Measurements from ENCODE around the gene RBBP9.
"Not testable (repeated sequence)": the region's sequence is repeated elsewhere in the genome, so short reads cannot be mapped to it uniquely, and the experiment has no call there.

Gene RBBP9

DNA sequence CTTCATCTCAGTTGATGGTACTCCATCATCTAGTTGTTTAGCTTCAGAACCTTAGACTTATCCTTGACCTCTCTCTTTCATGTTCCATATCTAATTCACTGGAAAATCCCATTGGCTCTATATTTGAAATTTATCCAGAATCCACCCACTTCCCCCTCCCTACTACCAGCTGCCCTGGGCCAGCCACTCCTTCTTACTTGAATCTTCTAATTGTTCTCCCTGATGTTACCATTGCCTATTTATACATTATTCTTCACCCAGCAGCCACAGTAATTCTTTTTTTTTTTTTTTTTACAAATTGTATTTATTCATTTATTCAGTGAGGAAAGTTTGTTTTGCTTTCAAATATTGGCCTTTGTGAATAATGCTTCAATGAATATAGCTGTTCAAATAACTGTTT lies 18.9 kb upstream of the RBBP9 start:
- no peak for DNase-seq
- TF ChIP-seq POLR2A (IDR thresholded peaks at IDR 0.05; ENCODE audit: low read length), result no peak
- TF ChIP-seq GATA1 (IDR thresholded peaks at IDR 0.05; ENCODE audit: low read depth, low read length), result no peak

DNA sequence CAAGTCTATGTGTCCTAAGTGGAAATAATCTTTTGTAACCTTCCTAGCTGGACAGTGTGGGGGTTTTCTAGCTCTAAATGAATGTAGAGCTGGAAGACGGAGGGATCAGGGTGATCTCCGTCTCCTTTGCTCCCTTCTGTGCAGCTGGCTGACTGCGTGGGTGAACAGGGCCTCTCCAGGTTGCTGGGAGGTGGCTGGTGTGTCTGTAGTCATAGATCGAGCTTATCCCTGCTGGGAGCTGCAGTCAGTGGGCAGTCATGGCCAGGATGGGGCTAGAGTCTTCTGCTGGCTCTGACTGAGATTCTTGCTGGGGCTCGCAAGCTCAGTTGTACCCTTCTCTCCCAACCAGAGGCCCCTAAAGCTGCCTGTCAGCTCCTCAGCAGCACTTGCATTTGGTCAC lies 17.1 kb upstream of the RBBP9 start:
- DNase-seq, result no peak
- TF ChIP-seq GATA1 (IDR thresholded peaks at IDR 0.05; ENCODE audit: low read depth, low read length) (no peak), POLR2A (IDR thresholded peaks at IDR 0.05; ENCODE audit: low read length) (no peak)

GRCh38 chr20:18513208-18513607 lies 16.2 kb upstream of the RBBP9 start:
- TF ChIP-seq GATA1 (IDR thresholded peaks at IDR 0.05; ENCODE audit: low read depth, low read length) (no peak), POLR2A (IDR thresholded peaks at IDR 0.05; ENCODE audit: low read length) (no peak)
- DNase-seq, result no peak

- TF ChIP-seq GATA1 (IDR thresholded peaks at IDR 0.05; ENCODE audit: low read depth, low read length), result no peak
- no peak for TF ChIP-seq POLR2A (IDR thresholded peaks at IDR 0.05; ENCODE audit: low read length)
- DNase-seq, result no peak
Observed at GRCh38 chr20:18511571-18511970, 14.5 kb upstream of the RBBP9 start.

DNA sequence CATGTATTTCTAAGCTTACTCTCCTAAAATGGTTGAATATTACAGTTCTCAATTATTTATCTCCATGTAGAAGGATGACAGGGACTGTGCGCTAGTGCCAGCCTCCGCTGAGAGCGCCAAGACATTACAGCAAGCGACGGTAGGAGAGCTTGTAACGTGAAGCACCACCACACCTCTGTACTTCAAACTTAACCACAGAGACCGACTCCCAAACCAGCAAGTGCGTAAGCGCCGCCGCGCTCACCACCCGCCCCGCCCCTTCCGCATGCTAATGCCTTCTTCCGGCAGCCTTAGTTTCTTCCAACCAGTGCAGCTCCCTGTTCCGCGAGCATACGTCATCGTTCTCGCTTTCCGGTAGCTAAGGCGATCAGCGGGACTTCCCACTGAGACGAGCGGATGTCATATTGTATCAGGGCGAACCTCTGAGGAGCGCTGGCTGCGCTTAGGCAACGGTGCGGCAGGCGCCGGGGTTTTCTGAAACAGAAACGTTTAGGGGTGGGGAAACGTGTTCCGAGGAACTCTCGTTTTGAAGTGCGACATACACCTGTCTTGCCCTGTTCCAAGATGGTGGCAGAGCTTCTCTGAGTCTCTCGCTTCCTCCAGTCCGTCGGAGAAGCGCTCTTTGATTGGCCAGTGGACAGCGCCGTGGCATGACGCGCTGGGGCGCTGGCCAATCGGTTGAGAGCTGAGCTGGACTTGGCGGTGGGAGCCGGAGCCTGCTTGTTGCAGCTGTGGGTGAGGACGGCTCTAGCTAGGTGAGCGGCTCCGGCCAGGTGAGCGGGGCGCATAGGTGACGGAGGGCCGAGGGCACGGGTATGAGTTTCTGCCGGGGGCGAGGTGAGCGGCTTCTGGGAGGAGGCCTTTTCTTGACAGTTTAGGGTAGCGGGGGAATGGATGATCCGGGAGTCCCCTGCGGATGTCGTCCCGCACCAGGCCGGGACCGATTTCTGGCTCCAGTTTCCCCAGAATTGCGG lies 10.5 kb upstream of the RBBP9 start, which contains the start of gene SEC23B:
Gene SEC23B (plus strand): TSS at position 723 of the 974 bp plus-strand sequence. CDS start 2,896 bp downstream, outside the sequence.
- no peak for TF ChIP-seq GATA1 (IDR thresholded peaks at IDR 0.05; ENCODE audit: low read depth, low read length)
- peak; percentile 98 for TF ChIP-seq POLR2A (IDR thresholded peaks at IDR 0.05; ENCODE audit: low read length)

GRCh38 chr20:18506744-18507143 lies 9.7 kb upstream of the RBBP9 start:
- TF ChIP-seq POLR2A (IDR thresholded peaks at IDR 0.05; ENCODE audit: low read length), result no peak
- TF ChIP-seq GATA1 (IDR thresholded peaks at IDR 0.05; ENCODE audit: low read depth, low read length), result no peak
- peak in 1 of 2 experiments; percentile 46 for DNase-seq

More for the DNA sequence above, 10.5 kb upstream of the RBBP9 start, which contains the start of gene SEC23B:
- DNase-seq, result peak; percentile 97 to 98

- no peak for DNase-seq
- no peak for TF ChIP-seq POLR2A (IDR thresholded peaks at IDR 0.05; ENCODE audit: low read length)
- TF ChIP-seq GATA1 (IDR thresholded peaks at IDR 0.05; ENCODE audit: low read depth, low read length), result no peak
Observed at GRCh38 chr20:18504479-18505060, 7.5 kb upstream of the RBBP9 start.

DNA sequence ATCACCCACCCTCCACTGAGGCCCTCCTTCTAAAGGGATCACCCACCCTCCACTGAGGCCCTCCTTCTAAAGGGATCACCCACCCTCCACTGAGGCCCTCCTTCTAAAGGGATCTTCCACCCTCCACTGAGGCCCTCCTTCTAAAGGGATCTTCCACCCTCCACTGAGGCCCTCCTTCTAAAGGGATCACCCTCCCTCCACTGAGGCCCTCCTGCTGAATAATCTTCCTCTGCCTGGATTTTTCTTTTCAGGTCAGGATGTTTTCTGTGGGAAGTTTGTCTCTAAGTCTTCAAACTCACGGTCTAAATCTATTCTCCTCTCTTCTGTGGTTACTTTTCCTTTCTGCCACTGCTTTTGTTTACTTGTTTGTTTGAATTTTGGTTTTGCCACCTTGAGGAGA lies 4.6 kb upstream of the RBBP9 start:
- not testable (repeated sequence) for DNase-seq

GRCh38 chr20:18497603-18498002 lies 578 bp upstream of the RBBP9 start:
- no peak for DNase-seq
- TF ChIP-seq POLR2A (IDR thresholded peaks at IDR 0.05; ENCODE audit: low read length) (no peak), GATA1 (IDR thresholded peaks at IDR 0.05; ENCODE audit: low read depth, low read length) (no peak)

- TF ChIP-seq GATA1 (IDR thresholded peaks at IDR 0.05; ENCODE audit: low read depth, low read length) (no peak), POLR2A (IDR thresholded peaks at IDR 0.05; ENCODE audit: low read length) (no peak)
- DNase-seq, result no peak
Observed at GRCh38 chr20:18496042-18496441, 983 bp downstream of the RBBP9 start.

DNA sequence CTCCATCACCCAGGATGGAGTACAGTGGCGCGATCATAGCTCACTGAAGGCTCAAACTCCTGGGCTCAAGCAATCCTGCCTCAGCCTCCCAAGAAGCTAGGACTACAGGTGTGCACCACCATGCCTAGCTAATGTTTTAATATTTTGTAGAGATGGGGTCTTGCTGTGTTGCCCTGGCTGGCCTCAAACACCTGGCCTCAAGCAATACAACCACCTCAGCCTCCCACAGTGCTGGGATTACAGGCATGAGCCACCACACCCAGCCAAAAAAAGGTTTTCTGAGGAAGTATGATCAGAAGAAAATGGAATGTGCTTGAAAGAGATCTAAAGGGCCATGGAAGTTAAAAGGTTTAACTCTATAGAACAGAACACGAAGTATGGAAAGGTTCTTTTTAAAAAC lies 8.7 kb downstream of the RBBP9 start:
- TF ChIP-seq POLR2A (IDR thresholded peaks at IDR 0.05; ENCODE audit: low read length), result no peak
- TF ChIP-seq GATA1 (IDR thresholded peaks at IDR 0.05; ENCODE audit: low read depth, low read length), result no peak

GRCh38 chr20:18481596-18481995 lies 15.4 kb downstream of the RBBP9 start:
- TF ChIP-seq POLR2A (IDR thresholded peaks at IDR 0.05; ENCODE audit: low read length) (no peak), GATA1 (IDR thresholded peaks at IDR 0.05; ENCODE audit: low read depth, low read length) (no peak)
- DNase-seq, result no peak

More for the DNA sequence above, 8.7 kb downstream of the RBBP9 start:
- DNase-seq, result no peak

GRCh38 chr20:18477821-18478220 lies 19.2 kb downstream of the RBBP9 start:
- no peak for DNase-seq
- TF ChIP-seq GATA1 (IDR thresholded peaks at IDR 0.05; ENCODE audit: low read depth, low read length), result no peak
- no peak for TF ChIP-seq POLR2A (IDR thresholded peaks at IDR 0.05; ENCODE audit: low read length)

DNA sequence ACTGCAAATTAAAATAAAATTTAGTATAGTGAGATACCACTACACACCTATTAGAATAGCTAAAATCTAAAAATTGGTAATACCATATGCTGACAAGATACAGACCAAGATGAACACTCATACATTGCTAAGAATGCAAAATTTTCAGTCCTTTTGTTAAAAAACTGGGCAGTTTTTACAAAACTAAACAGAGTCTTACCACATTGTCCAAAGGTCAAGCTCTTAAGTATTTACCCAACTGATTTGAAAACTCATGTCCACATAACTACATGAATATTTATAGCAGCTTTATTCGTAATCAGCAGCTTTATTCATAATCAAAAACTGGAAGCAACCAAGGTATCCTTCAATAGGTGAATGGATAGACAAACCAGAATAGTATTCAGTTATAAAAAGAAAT lies 19.8 kb downstream of the RBBP9 start:
- TF ChIP-seq POLR2A (IDR thresholded peaks at IDR 0.05; ENCODE audit: low read length), result no peak
- no peak for TF ChIP-seq GATA1 (IDR thresholded peaks at IDR 0.05; ENCODE audit: low read depth, low read length)
- DNase-seq, result no peak

All from erythroblast (primary cell).